K562 (cell line): ENCODE data around the gene CEP44. TPM values are rescaled to one million over a fixed set of nuclear protein-coding genes. Genes with fewer than 3 reads are reported as not detected.

ENCODE experiments used
- MECOM ChIP-seq: fragments of 250-450 bp; sonication (Bioruptor Pico); IDR thresholded peaks from 2 replicates; pipeline ENCODE4 v1.8.0; 2022; ENCODE audit warnings: inconsistent platforms
- NFXL1 ChIP-seq: fragments of 450-650 bp; formaldehyde crosslinking; IDR thresholded peaks from 2 replicates; pipeline ENCODE4 v1.4.0; 2021; ENCODE audit warnings: mild to moderate bottlenecking
- SOX6 ChIP-seq: fragments of 450-650 bp; IDR thresholded peaks from 2 replicates; pipeline ENCODE4 v1.6.1; 2014; ENCODE audit warnings: mild to moderate bottlenecking
- SP1 ChIP-seq: sonication (generic); formaldehyde crosslinking; IDR thresholded peaks from 2 replicates; pipeline ENCODE4 v1.8.1; 2022; ENCODE audit warnings: mild to moderate bottlenecking, missing genetic modification reagents
- VEZF1 ChIP-seq: fragments of 200-800 bp; sonication (Bioruptor generic); IDR thresholded peaks from 2 replicates; pipeline ENCODE4 v1.6.1; 2017; ENCODE audit warnings: missing genetic modification characterization, missing compliant biosample characterization
- ZNF395 ChIP-seq: fragments of 200-800 bp; sonication (Bioruptor generic); IDR thresholded peaks from 2 replicates; pipeline ENCODE4 v1.6.1; 2017; ENCODE audit warnings: missing genetic modification characterization, missing compliant biosample characterization
- polyA plus RNA-seq, 8 experiments: library from polyadenylated mRNA; depleted of rRNA in 4 of 8; stranded (reverse) in 5 of 8; unstranded in 3 of 8; fragments of >200 nt; fragmentation: Nextera tagmentation in 2 of 8; fragmentation: Illumina TruSeq in 1 of 8; extraction: Ambion mirVana in 2 of 8; extraction: Trizol in 1 of 8; gene quantifications; 2 replicates each; pipeline versions ENCODE4 v1.2.1 to v1.2.3, GENCODE V29; 2011 to 2014; ENCODE audit warnings: inconsistent platforms in 1 of 8, missing spikeins in 1 of 8
- total RNA-seq, 7 experiments: library from RNA; depleted of rRNA in 6 of 7; stranded (reverse); fragments of >200 nt in 6 of 7; fragmentation: Illumina TruSeq in 2 of 7; extraction: Trizol in 2 of 7; gene quantifications; 2 replicates each; pipeline versions ENCODE4 v1.2.1 to v1.2.3, GENCODE V29; 2011 to 2021; ENCODE audit warnings: low replicate concordance in 1 of 7
- TF ChIP-seq, protein P1 (sequence below): sonication (generic); formaldehyde crosslinking; IDR thresholded peaks from 2 replicates; pipeline ENCODE4 v1.8.0; 2022; ENCODE audit warnings: mild to moderate bottlenecking, missing genetic modification reagents, borderline replicate concordance

The CEP44 gene
- total and polyA plus RNA-seq, 9 of the 15 experiments (the other 6 are each of a cell fraction or from before 2014, with no cell fraction given) = 19.6 to 45.0 (median 24.4) TPM

GRCh38 chr4:174314274-174314673 lies 30.6 kb downstream of the CEP44 start (continued):
- TF ChIP-seq, protein P1, sequence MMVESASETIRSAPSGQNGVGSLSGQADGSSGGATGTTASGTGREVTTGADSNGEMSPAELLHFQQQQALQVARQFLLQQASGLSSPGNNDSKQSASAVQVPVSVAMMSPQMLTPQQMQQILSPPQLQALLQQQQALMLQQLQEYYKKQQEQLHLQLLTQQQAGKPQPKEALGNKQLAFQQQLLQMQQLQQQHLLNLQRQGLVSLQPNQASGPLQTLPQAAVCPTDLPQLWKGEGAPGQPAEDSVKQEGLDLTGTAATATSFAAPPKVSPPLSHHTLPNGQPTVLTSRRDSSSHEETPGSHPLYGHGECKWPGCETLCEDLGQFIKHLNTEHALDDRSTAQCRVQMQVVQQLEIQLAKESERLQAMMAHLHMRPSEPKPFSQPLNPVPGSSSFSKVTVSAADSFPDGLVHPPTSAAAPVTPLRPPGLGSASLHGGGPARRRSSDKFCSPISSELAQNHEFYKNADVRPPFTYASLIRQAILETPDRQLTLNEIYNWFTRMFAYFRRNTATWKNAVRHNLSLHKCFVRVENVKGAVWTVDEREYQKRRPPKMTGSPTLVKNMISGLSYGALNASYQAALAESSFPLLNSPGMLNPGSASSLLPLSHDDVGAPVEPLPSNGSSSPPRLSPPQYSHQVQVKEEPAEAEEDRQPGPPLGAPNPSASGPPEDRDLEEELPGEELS (CRISPR knock-in tag) = no peak
- TF ChIP-seq VEZF1 (CRISPR knock-in tag) = no peak
- no peak for TF ChIP-seq SP1
- TF ChIP-seq SOX6 = no peak
- no peak for TF ChIP-seq NFXL1 (CRISPR knock-in tag)
- no peak for TF ChIP-seq ZNF395
- TF ChIP-seq MECOM (CRISPR knock-in tag) = no peak
